CD4-positive, alpha-beta T cell (primary cell): Measurements from ENCODE around the gene CRACR2A. TPM values are rescaled to one million over a fixed set of nuclear protein-coding genes. Genes with fewer than 3 reads are reported as not detected.
A peak's percentile ranks its signal among the peaks of the same experiment; 100 is the strongest.

ENCODE experiments used
- ATAC-seq: fragments of 200-7000 bp; cut with Tn5 transposase; one replicate; pipeline ENCODE4 v1.10.0; 2022; ENCODE audit warnings: mild to moderate bottlenecking; ENCODE audit not compliant: poor library complexity
- CTCF ChIA-PET: fragments of 350-600 bp; sonication (Branson Sonifier 250); formaldehyde crosslinking; loops from one replicate; lab custom pipeline; 2021; ENCODE audit warnings: antibody characterized with exemption, inconsistent platforms; lab: Charles Lee
- POLR2A ChIA-PET: fragments of 350-600 bp; sonication (Branson Sonifier 250); formaldehyde crosslinking; loops from one replicate; lab custom pipeline; 2021; ENCODE audit warnings: antibody characterized with exemption, inconsistent platforms; lab: Charles Lee
- DNase-seq, 14 experiments: peaks; one replicate each; pipeline ENCODE4 v3.0.0-alpha.2; 2013 to 2020; ENCODE audit warnings: mixed read lengths in 2 of 14
- H3K27ac ChIP-seq, 2 donors: one replicate each; pipeline versions ENCODE4 v1.5.1 to v1.7.0; 2013; ENCODE audit warnings: low read length in 2 of 2, low read depth in 1 of 2, mild to moderate bottlenecking in 1 of 2
- H3K27me3 ChIP-seq, 2 experiments: 1 replicate in 1 of 2; 2 replicates in 1 of 2; pipeline versions ENCODE4 v1.6.1 to v1.7.0; 2013; ENCODE audit warnings: low read length in 2 of 2, control low read depth in 1 of 2, mild to moderate bottlenecking in 1 of 2, moderate library complexity in 1 of 2; ENCODE audit not compliant: insufficient read depth in 2 of 2, control insufficient read depth in 1 of 2
- H3K36me3 ChIP-seq: one replicate; pipeline ENCODE4 v1.6.1; 2013; ENCODE audit warnings: low read length, control low read depth; ENCODE audit not compliant: insufficient read depth
- H3K4me1 ChIP-seq: one replicate; pipeline ENCODE4 v1.6.1; 2013; ENCODE audit warnings: low read length, control low read depth; ENCODE audit not compliant: insufficient read depth
- H3K4me3 ChIP-seq: one replicate; pipeline ENCODE4 v1.5.1; 2013; ENCODE audit warnings: mild to moderate bottlenecking, low read length, moderate library complexity
- H3K9me3 ChIP-seq, 2 experiments: 1 replicate in 1 of 2; 2 replicates in 1 of 2; pipeline versions ENCODE4 v1.6.1 to v1.7.0; 2013; ENCODE audit warnings: low read length in 2 of 2, mild to moderate bottlenecking in 2 of 2, control low read depth in 1 of 2, moderate library complexity in 1 of 2; ENCODE audit not compliant: control insufficient read depth in 1 of 2, insufficient read depth in 1 of 2
- H3K27ac Mint-ChIP-seq: one replicate; pipeline ENCODE4 v1.8.0; 2020; ENCODE audit warnings: mixed read lengths
- H3K27me3 Mint-ChIP-seq: one replicate; pipeline ENCODE4 v1.8.0; 2021; ENCODE audit warnings: mixed read lengths
- H3K36me3 Mint-ChIP-seq: one replicate; pipeline ENCODE4 v1.8.0; 2021; ENCODE audit warnings: low read depth, mixed read lengths
- H3K4me1 Mint-ChIP-seq: one replicate; pipeline ENCODE4 v1.8.0; 2021; ENCODE audit warnings: low read depth, mixed read lengths
- H3K4me3 Mint-ChIP-seq: one replicate; pipeline ENCODE4 v1.8.0; 2020; ENCODE audit warnings: mild to moderate bottlenecking, mixed read lengths
- H3K9me3 Mint-ChIP-seq: one replicate; pipeline ENCODE4 v1.8.0; 2020; ENCODE audit warnings: mixed read lengths
- intact Hi-C, 2 experiments: fragments of 100-400 bp; cut with DNase I in 1 of 2; cut with micrococcal nuclease in 1 of 2; formaldehyde crosslinking; loops; one replicate each; pipeline versions ENCODE4 v1.15.1 to v1.9.0; 2023 to 2025; cut with DNase I, micrococcal nuclease
- total RNA-seq, 174 experiments: library from RNA in 2 of 174; stranded (reverse) in 2 of 174; gene quantifications; one replicate each; pipeline ENCODE4 v1.2.3 and lab custom pipeline; 2021 to 2026
- TF ChIP-seq, protein P1 (sequence below): fragments of 200-600 bp; IDR thresholded peaks from one replicate; pipeline ENCODE4 v1.8.0; 2022; ENCODE audit warnings: antibody characterized with exemption, mild to moderate bottlenecking

The CRACR2A gene
- total RNA-seq, 2 experiments from 2014 or later = 23.5 to 27.5 TPM

- peaks cover 22% of the 10 kb centered on the region for H3K36me3 ChIP-seq
- TF ChIP-seq, protein P1, sequence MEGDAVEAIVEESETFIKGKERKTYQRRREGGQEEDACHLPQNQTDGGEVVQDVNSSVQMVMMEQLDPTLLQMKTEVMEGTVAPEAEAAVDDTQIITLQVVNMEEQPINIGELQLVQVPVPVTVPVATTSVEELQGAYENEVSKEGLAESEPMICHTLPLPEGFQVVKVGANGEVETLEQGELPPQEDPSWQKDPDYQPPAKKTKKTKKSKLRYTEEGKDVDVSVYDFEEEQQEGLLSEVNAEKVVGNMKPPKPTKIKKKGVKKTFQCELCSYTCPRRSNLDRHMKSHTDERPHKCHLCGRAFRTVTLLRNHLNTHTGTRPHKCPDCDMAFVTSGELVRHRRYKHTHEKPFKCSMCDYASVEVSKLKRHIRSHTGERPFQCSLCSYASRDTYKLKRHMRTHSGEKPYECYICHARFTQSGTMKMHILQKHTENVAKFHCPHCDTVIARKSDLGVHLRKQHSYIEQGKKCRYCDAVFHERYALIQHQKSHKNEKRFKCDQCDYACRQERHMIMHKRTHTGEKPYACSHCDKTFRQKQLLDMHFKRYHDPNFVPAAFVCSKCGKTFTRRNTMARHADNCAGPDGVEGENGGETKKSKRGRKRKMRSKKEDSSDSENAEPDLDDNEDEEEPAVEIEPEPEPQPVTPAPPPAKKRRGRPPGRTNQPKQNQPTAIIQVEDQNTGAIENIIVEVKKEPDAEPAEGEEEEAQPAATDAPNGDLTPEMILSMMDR = no peak
- ChIA-PET POLR2A (no interaction called here), CTCF (interaction anchor here (0.5 kb wide), 1 partner anchor 1109 kb away, joined by 3 read pairs; no protein-coding TSS in a partner anchor)
- intact Hi-C loops = no loop called here
- peak overlapping the region; percentile 77 for H3K27ac Mint-ChIP-seq
- ATAC-seq (no peak), DNase-seq (no peak)
- H3K27me3 Mint-ChIP-seq = no peaks in the 10 kb centered on the region
- no peaks in the 10 kb centered on the region for H3K9me3 Mint-ChIP-seq
- H3K4me3 ChIP-seq = no peak overlapping the region
- peak overlapping the region in 1 of 2 donors; percentile 14 for H3K27ac ChIP-seq
- peaks cover 80% of the 10 kb centered on the region for H3K4me1 Mint-ChIP-seq
- peak overlapping the region; percentile 18 for H3K4me3 Mint-ChIP-seq
- peaks cover 78% of the 10 kb centered on the region for H3K4me1 ChIP-seq
- peaks cover 0 to 3% of the 10 kb centered on the region in 2 experiments for H3K9me3 ChIP-seq
- H3K27me3 ChIP-seq = no peaks in the 10 kb centered on the region
- H3K36me3 Mint-ChIP-seq = peaks cover 59% of the 10 kb centered on the region
These were observed 4.8 kb downstream of the CRACR2A start for GRCh38 chr12:3747976-3748619.

DNA sequence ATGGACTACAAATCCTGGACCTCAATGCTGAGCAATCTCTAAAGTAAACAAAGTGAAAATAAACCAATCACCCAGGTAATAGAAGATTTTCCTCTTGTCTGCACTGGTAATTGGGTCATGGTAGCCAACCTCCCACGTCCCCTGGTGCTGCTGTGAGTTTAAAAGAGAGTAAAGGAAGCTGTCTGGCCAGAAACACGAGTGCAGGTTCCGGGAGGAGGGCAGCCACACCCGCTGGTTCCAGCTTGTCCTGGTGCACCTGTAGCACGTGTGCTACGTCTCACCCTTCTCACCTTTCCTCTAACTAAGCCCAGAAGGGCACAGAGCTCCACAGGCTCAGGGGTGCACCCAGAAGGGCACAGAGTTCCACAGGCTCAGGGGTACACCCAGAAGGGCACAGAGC, 5.4 kb downstream of the CRACR2A start:
- H3K4me3 Mint-ChIP-seq = peak overlapping the region; percentile 40
- Histone ChIP-seq H3K27me3 (no peaks in the 10 kb centered on the region), H3K4me3 (no peak overlapping the region), H3K9me3 (peaks cover 0 to 3% of the 10 kb centered on the region in 2 experiments), H3K27ac (peak overlapping the region in 1 of 2 donors; percentile 33), H3K4me1 (peaks cover 75% of the 10 kb centered on the region), H3K36me3 (peaks cover 24% of the 10 kb centered on the region)
- no peaks in the 10 kb centered on the region for H3K9me3 Mint-ChIP-seq
- H3K27ac Mint-ChIP-seq = peak overlapping the region; percentile 77
- TF ChIP-seq, protein P1 = no peak
- ChIA-PET POLR2A (no interaction called here), CTCF (interaction anchor here (0.5 kb wide), 1 partner anchor 1109 kb away, joined by 3 read pairs; no protein-coding TSS in a partner anchor)
- peaks cover 64% of the 10 kb centered on the region for H3K36me3 Mint-ChIP-seq
- peaks cover 84% of the 10 kb centered on the region for H3K4me1 Mint-ChIP-seq
- H3K27me3 Mint-ChIP-seq = no peaks in the 10 kb centered on the region
- peak; percentile 25 for ATAC-seq
- intact Hi-C loops = no loop called here
- peak in 7 of 14 experiments; percentile 17 to 58 (median 47) for DNase-seq

- peak overlapping the region in 1 of 2 donors; percentile 33 for H3K27ac ChIP-seq
- H3K4me1 ChIP-seq = peaks cover 67% of the 10 kb centered on the region
- H3K36me3 ChIP-seq = peaks cover 32% of the 10 kb centered on the region
- Mint-ChIP-seq H3K27me3 (no peaks in the 10 kb centered on the region), H3K4me1 (peaks cover 76% of the 10 kb centered on the region), H3K27ac (no peak overlapping the region), H3K4me3 (no peak overlapping the region), H3K9me3 (no peaks in the 10 kb centered on the region), H3K36me3 (peaks cover 67% of the 10 kb centered on the region)
- ChIA-PET CTCF (no interaction called here), POLR2A (no interaction called here)
- DNase-seq = no peak
- TF ChIP-seq, protein P1 = no peak
- H3K4me3 ChIP-seq = no peak overlapping the region
- ATAC-seq = no peak
- H3K27me3 ChIP-seq = no peaks in the 10 kb centered on the region
- intact Hi-C loops = no loop called here
- H3K9me3 ChIP-seq = peaks cover 0 to 3% of the 10 kb centered on the region in 2 experiments
These were observed 6.2 kb downstream of the CRACR2A start for GRCh38 chr12:3746758-3747157.
